Kasumi-1 (cell line): Measurements from ENCODE around the gene PTMS.

Experiments used
- DNase-seq, 2 experiments: peaks; one replicate each; lab custom pipeline; 2025; lab: John Stamatoyannopoulos, UW

The PTMS gene

GRCh38 chr12:6752167-6752920 is 13.8 kb upstream of the PTMS start:
- no peak for DNase-seq

- DNase-seq, result peak; percentile 86 to 88
Measured at GRCh38 chr12:6752921-6753771, 13.0 kb upstream of the PTMS start, which contains the start of gene MLF2. Gene MLF2, minus strand, starts transcription at chr12:6753141. Its CDS starts 807 bp downstream, at chr12:6752334.

GRCh38 chr12:6753772-6754356 is 12.3 kb upstream of the PTMS start:
- DNase-seq, result no peak

GRCh38 chr12:6754411-6754810 is 11.8 kb upstream of the PTMS start:
- no peak for DNase-seq

GRCh38 chr12:6757028-6757690 is 9.0 kb upstream of the PTMS start:
- no peak for DNase-seq

- DNase-seq, result no peak
Measured at GRCh38 chr12:6758506-6759095, 7.6 kb upstream of the PTMS start.

GRCh38 chr12:6759741-6760140 is 6.4 kb upstream of the PTMS start:
- DNase-seq, result no peak

GRCh38 chr12:6763380-6763779 is 2.8 kb upstream of the PTMS start:
- no peak for DNase-seq

GRCh38 chr12:6764011-6764828 is 1.9 kb upstream of the PTMS start:
- peak; percentile 74 to 86 for DNase-seq

- no peak for DNase-seq
Measured at GRCh38 chr12:6765048-6765633, 1.0 kb upstream of the PTMS start.

- no peak for DNase-seq
Measured at GRCh38 chr12:6766651-6767349, 637 bp downstream of the PTMS start.

GRCh38 chr12:6767353-6768319 is 1.5 kb downstream of the PTMS start:
- no peak for DNase-seq

GRCh38 chr12:6768437-6768914 is 2.3 kb downstream of the PTMS start:
- no peak for DNase-seq

- DNase-seq, result no peak
Measured at GRCh38 chr12:6768990-6769389, 2.8 kb downstream of the PTMS start.

- no peak for DNase-seq
Measured at GRCh38 chr12:6769666-6770065, 3.5 kb downstream of the PTMS start.

- DNase-seq, result no peak
Measured at GRCh38 chr12:6770094-6770493, 3.9 kb downstream of the PTMS start.

GRCh38 chr12:6770600-6770999 is 4.4 kb downstream of the PTMS start:
- DNase-seq, result no peak

- peak; percentile 56 to 59 for DNase-seq
Measured at GRCh38 chr12:6771091-6771495, 4.9 kb downstream of the PTMS start.
